Adipocyte (in vitro differentiated cells): ENCODE results near the gene WNT9A.

Experiments used
- DNase-seq: peaks from one replicate; pipeline ENCODE4 v3.0.0-alpha.2; 2015; ENCODE audit warnings: low read depth
- H3K27me3 ChIP-seq: replicated peaks from 2 replicates; pipeline ENCODE4 v1.7.0; 2013; ENCODE audit warnings: mild to moderate bottlenecking, low read length, moderate library complexity; ENCODE audit not compliant: control insufficient read depth, insufficient read depth
- H3K36me3 ChIP-seq: 2 replicates; pipeline ENCODE4 v1.7.0; 2013; ENCODE audit warnings: low read length, mild to moderate bottlenecking, moderate library complexity; ENCODE audit not compliant: control insufficient read depth, insufficient read depth, severe bottlenecking
- H3K4me1 ChIP-seq: 2 replicates; pipeline ENCODE4 v1.7.0; 2013; ENCODE audit warnings: mild to moderate bottlenecking, low read length, moderate library complexity; ENCODE audit not compliant: control insufficient read depth, insufficient read depth
- H3K4me3 ChIP-seq: 2 replicates; pipeline ENCODE4 v1.7.0; 2013; ENCODE audit warnings: mild to moderate bottlenecking, low read length, moderate library complexity
- H3K9ac ChIP-seq: 2 replicates; pipeline ENCODE4 v1.7.0; 2013; ENCODE audit warnings: mild to moderate bottlenecking, low read length, moderate library complexity
- H3K9me3 ChIP-seq: 2 replicates; pipeline ENCODE4 v1.7.0; 2013; ENCODE audit warnings: mild to moderate bottlenecking, low read length, moderate library complexity; ENCODE audit not compliant: control insufficient read depth

The WNT9A gene

GRCh38 chr1:227937031-227937837 is 10.5 kb downstream of the WNT9A start:
- H3K36me3 ChIP-seq = no peaks in the 10 kb centered on the region

DNA sequence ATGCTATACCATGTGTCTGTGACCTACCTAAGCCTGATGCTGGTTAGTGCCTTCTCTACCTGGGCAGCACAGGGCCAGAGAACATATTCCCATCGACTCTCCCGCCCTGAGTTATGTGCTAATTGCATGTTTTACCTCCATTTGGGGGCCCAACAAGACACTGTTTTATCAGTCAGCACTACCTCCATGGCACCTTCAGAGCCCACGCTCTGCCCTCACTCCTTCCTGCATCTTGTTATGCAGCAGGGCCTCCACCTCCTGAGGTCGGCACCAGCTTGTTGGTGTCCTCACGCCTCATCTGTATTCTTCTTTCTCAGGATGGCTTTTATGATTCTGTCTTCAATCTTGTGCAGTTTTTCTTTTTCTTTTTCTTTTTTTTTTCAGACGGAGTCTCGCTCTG is 11.9 kb downstream of the WNT9A start:
- no peak overlapping the region for H3K9ac ChIP-seq
- peaks cover 5% of the 10 kb centered on the region for H3K9me3 ChIP-seq
- peaks cover 3% of the 10 kb centered on the region for H3K27me3 ChIP-seq
- DNase-seq = no peak
- no peak overlapping the region for H3K4me3 ChIP-seq
- peaks cover 12% of the 10 kb centered on the region for H3K4me1 ChIP-seq
- no peaks in the 10 kb centered on the region for H3K36me3 ChIP-seq

More at GRCh38 chr1:227937031-227937837, 10.5 kb downstream of the WNT9A start:
- Histone ChIP-seq H3K4me3 (no peak overlapping the region), H3K27me3 (peaks cover 3% of the 10 kb centered on the region), H3K9me3 (peaks cover 5% of the 10 kb centered on the region), H3K9ac (no peak overlapping the region), H3K4me1 (peaks cover 12% of the 10 kb centered on the region)
- no peak for DNase-seq

GRCh38 chr1:227934476-227935313 is 13.0 kb downstream of the WNT9A start:
- DNase-seq = peak; percentile 39
- H3K9me3 ChIP-seq = peaks cover 5% of the 10 kb centered on the region
- no peaks in the 10 kb centered on the region for H3K36me3 ChIP-seq
- H3K4me1 ChIP-seq = peaks cover 12% of the 10 kb centered on the region
- no peak overlapping the region for H3K9ac ChIP-seq
- H3K4me3 ChIP-seq = no peak overlapping the region
- H3K27me3 ChIP-seq = peaks cover under 1% of the 10 kb centered on the region

GRCh38 chr1:227929751-227930472 is 17.8 kb downstream of the WNT9A start:
- Histone ChIP-seq H3K27me3 (no peaks in the 10 kb centered on the region), H3K36me3 (no peaks in the 10 kb centered on the region), H3K4me3 (no peak overlapping the region), H3K9ac (no peak overlapping the region), H3K9me3 (peaks cover 5% of the 10 kb centered on the region), H3K4me1 (peaks cover 12% of the 10 kb centered on the region)
- DNase-seq = no peak

GRCh38 chr1:227928811-227929375 is 18.8 kb downstream of the WNT9A start:
- no peak overlapping the region for H3K4me3 ChIP-seq
- no peaks in the 10 kb centered on the region for H3K36me3 ChIP-seq
- no peaks in the 10 kb centered on the region for H3K27me3 ChIP-seq
- DNase-seq = no peak
- peaks cover 4% of the 10 kb centered on the region for H3K4me1 ChIP-seq
- H3K9me3 ChIP-seq = peaks cover 5% of the 10 kb centered on the region
- no peak overlapping the region for H3K9ac ChIP-seq

GRCh38 chr1:227927971-227928741 is 19.6 kb downstream of the WNT9A start:
- Histone ChIP-seq H3K9me3 (peaks cover 5% of the 10 kb centered on the region), H3K27me3 (no peaks in the 10 kb centered on the region)
- DNase-seq = no peak

DNA sequence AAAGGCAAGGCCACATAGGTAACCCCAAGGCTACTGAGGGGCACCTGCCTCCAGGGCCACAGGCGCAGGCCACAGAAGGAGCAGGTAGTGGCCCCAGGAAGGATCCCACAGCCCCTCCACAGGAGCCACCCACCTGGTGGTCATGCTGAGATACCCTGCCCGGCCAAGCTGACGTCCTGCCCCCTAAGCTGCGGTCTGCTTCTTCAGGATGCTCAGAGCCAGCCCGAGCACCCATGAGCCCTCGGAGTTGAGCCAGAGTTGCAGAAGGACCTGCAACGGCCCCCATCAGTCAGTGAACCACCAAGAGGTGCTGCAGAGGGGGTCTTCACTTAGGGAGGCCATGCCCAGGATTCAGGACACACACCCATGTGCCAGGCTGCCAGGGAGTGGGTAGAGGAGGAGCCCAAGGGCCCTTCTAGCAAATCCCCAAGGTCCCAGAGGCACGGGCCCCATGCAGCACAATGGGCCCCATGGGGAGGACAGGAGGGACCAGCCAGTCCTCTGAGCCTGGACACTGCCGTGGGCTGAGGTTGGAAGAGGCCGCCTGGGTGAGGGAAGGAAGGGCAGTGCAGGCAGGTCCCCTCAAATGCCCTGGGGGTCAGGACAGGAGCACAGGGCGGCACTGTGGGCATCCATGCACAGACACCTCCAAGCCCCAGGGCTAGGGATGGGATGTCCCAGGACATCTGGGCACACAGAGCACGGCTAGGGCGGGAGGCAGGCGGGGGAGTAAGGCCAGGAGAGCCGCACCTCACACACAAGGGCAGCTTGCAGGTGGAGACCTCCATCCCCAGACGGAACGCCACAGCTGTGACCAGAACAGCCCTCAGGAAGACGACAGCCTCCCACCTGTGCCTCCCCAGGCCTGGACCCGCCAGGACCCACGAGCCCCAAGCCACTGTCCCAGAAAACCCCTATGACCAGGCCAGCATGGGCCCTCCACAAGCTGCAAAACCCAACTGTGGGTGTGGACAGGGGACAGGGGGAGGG is 20.5 kb downstream of the WNT9A start:
- Histone ChIP-seq H3K36me3 (no peaks in the 10 kb centered on the region), H3K4me3 (no peak overlapping the region), H3K9me3 (no peaks in the 10 kb centered on the region), H3K9ac (no peak overlapping the region), H3K27me3 (no peaks in the 10 kb centered on the region), H3K4me1 (no peaks in the 10 kb centered on the region)
- no peak for DNase-seq

More at GRCh38 chr1:227927971-227928741, 19.6 kb downstream of the WNT9A start:
- H3K4me1 ChIP-seq = no peaks in the 10 kb centered on the region
- no peaks in the 10 kb centered on the region for H3K36me3 ChIP-seq
- no peak overlapping the region for H3K4me3 ChIP-seq
- H3K9ac ChIP-seq = no peak overlapping the region

DNA sequence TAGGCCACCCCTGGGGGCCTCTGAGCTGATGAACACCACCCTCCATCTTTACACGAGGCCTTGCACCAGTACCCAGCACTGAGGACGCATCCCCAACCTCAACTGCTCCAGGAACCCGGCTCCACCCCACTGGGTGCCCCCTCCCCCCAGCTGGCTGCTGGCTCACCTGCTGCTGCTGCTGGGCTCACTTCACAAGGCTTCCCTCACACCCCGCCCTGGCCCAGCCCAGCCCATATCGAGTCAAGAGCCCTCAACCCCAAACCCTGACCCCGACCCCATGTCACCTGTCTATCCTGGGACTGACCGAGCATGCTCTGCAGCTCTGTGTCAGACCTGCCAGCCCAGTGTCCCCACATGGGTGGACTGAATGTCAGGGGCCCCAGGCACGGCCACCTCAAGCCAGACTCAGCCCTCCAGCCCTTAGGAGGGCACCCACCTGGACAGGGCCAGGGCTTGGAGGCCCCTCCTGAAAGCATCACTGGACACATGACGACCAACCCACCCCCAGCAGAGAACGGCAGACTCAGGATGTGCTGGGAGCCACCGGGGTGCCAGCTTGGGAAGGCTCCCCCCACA is 21.4 kb downstream of the WNT9A start:
- no peaks in the 10 kb centered on the region for H3K36me3 ChIP-seq
- no peak overlapping the region for H3K4me3 ChIP-seq
- H3K9ac ChIP-seq = no peak overlapping the region
- DNase-seq = no peak
- no peaks in the 10 kb centered on the region for H3K27me3 ChIP-seq
- H3K9me3 ChIP-seq = no peaks in the 10 kb centered on the region
- H3K4me1 ChIP-seq = no peaks in the 10 kb centered on the region

- Histone ChIP-seq H3K9ac (no peak overlapping the region), H3K27me3 (no peaks in the 10 kb centered on the region), H3K4me1 (no peaks in the 10 kb centered on the region), H3K4me3 (no peak overlapping the region), H3K36me3 (no peaks in the 10 kb centered on the region), H3K9me3 (no peaks in the 10 kb centered on the region)
- DNase-seq = no peak
Measured at GRCh38 chr1:227925582-227926198, 22.0 kb downstream of the WNT9A start.
